Activated CD4-positive, alpha-beta memory T cell treated with anti-CD3 and anti-CD28 coated beads for 36 hours (primary cell): ENCODE data around the gene CNPPD1. TPM values are rescaled to one million over a fixed set of nuclear protein-coding genes. Genes with fewer than 3 reads are reported as not detected.

ENCODE experiments used
- CTCF ChIA-PET: fragments of 350-600 bp; sonication (Branson Sonifier 250); formaldehyde crosslinking; loops from one replicate; lab custom pipeline; 2021; ENCODE audit warnings: antibody characterized with exemption, inconsistent platforms; lab: Charles Lee
- POLR2A ChIA-PET: fragments of 350-600 bp; sonication (Branson Sonifier 250); formaldehyde crosslinking; loops from one replicate; lab custom pipeline; 2021; ENCODE audit warnings: antibody characterized with exemption; lab: Charles Lee
- DNase-seq: peaks from one replicate; pipeline ENCODE4 v3.0.0-alpha.2; 2020
- H3K27ac Mint-ChIP-seq: one replicate; pipeline ENCODE4 v1.8.0; 2021; ENCODE audit warnings: mixed read lengths
- H3K27me3 Mint-ChIP-seq: one replicate; pipeline ENCODE4 v1.8.0; 2021; ENCODE audit warnings: mixed read lengths
- H3K36me3 Mint-ChIP-seq: one replicate; pipeline ENCODE4 v1.8.0; 2021; ENCODE audit warnings: mixed read lengths
- H3K4me1 Mint-ChIP-seq: one replicate; pipeline ENCODE4 v1.8.0; 2021; ENCODE audit warnings: low read depth, mixed read lengths
- H3K4me3 Mint-ChIP-seq: one replicate; pipeline ENCODE4 v1.8.0; 2021; ENCODE audit warnings: mild to moderate bottlenecking, mixed read lengths
- H3K9me3 Mint-ChIP-seq: one replicate; pipeline ENCODE4 v1.8.0; 2021; ENCODE audit warnings: mixed read lengths
- intact Hi-C: fragments of 100-400 bp; cut with micrococcal nuclease; formaldehyde crosslinking; loops from one replicate; pipeline ENCODE4 v1.15.1; 2023
- total RNA-seq, 2 experiments: library from RNA; stranded (reverse); gene quantifications; one replicate each; pipeline ENCODE4 v1.2.3, GENCODE V29; 2021

The CNPPD1 gene
- total RNA-seq, 2 experiments from 2014 or later, result 42.0 to 43.4 TPM

DNA sequence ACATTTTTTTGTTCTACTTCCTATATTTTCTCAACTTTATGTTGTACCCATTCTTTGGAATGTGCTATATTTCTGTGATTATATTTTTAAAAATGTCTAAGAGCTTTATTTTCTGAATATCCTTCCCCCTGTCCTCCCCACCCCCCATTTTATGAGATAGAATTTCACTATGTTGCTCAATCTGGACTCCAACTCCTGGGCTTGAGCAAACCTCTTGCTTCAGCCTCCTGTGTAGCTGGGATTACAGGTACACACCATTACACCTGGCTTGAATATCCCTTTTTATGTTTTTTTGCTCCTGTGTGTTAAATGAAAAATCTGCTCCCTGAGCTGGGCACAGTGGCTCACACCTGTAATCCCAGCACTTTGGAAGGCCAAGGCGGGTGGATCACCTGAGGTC, 20.7 kb upstream of the CNPPD1 start:
- H3K4me1 Mint-ChIP-seq, result no peaks in the 10 kb centered on the region
- intact Hi-C loops, result no loop called here
- CTCF ChIA-PET, result interaction anchor here (1.7 kb wide), 1 partner anchor 27 kb away, joined by 6 read pairs; the partner anchor contains the start of gene SLC23A3
- no peak for DNase-seq
- POLR2A ChIA-PET, result interaction anchor here (0.7 kb wide), 1 partner anchor 16 kb away, joined by 3 read pairs; no protein-coding TSS in a partner anchor
- H3K27me3 Mint-ChIP-seq, result peaks cover 5% of the 10 kb centered on the region
- H3K4me3 Mint-ChIP-seq, result no peak overlapping the region
- peaks cover 2% of the 10 kb centered on the region for H3K36me3 Mint-ChIP-seq
- H3K27ac Mint-ChIP-seq, result no peak overlapping the region
- H3K9me3 Mint-ChIP-seq, result no peaks in the 10 kb centered on the region

DNA sequence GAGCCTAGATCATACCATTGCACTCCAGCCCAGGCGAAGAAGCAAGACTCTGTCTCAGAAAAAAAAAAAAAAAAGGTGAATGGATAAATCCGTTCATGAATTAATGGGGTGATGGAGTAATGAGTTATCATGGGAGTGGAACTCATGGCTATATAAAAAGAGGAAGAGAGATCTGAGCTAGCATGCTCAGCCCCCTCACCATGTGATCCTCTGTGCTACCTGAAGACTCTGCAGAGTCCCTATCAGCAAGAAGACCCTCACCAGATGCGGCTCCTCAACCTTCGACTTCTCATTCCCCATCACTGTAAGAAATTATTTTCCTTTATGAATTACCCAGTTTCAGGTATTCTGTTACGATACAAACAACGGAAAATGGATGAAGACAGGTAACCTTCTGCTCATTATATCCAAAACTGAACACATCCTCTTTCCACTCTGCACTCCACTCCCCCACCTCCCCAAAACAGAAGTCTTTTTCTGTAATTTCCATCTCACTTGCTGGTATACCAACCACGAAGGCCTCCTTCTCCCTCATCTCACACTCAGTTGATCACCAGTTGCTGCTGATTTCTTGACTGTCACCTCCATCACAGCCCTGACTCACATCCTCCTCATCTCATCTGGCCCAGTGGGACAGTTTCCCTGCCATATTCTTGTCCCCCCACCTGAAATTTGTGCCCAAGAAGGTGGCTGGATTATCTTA, 10.2 kb upstream of the CNPPD1 start:
- CTCF ChIA-PET, result no interaction called here

DNA sequence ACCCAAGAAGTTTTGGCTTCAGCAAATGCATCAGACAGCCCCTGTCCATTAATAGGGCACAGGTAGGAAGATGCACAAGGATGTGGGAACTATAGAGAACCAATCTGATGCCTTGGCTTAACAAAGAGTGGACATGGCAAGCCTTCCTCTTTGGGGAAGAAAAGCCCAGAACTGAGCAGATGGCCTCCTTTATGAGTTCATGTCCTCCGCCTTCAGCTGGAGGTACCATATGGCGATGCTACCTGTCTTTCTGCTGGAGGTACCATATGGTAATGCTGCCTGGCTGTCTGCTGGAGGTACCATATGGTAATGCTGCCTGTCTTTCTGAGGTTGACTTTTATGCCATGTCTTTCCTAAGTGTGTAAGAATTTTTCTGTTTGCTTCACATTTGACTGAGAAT, 7.4 kb upstream of the CNPPD1 start:
- Mint-ChIP-seq H3K27ac (no peak overlapping the region), H3K9me3 (no peaks in the 10 kb centered on the region), H3K4me3 (no peak overlapping the region), H3K4me1 (peaks cover 39% of the 10 kb centered on the region), H3K27me3 (no peaks in the 10 kb centered on the region), H3K36me3 (peaks cover 15% of the 10 kb centered on the region)
- intact Hi-C loops, result no loop called here
- ChIA-PET POLR2A (no interaction called here), CTCF (interaction anchor here (1.2 to 1.6 kb wide), 4 partner anchors 14 to 204 kb away, joined by 3 to 5 read pairs (median 4); partner anchors contain the start of genes NHEJ1 and SLC23A3)
- no peak for DNase-seq

More for the DNA sequence above, 10.2 kb upstream of the CNPPD1 start:
- H3K27ac Mint-ChIP-seq, result peak overlapping the region; percentile 88
- no peaks in the 10 kb centered on the region for H3K27me3 Mint-ChIP-seq
- H3K36me3 Mint-ChIP-seq, result peaks cover 6% of the 10 kb centered on the region
- peaks cover 14% of the 10 kb centered on the region for H3K4me1 Mint-ChIP-seq
- peak overlapping the region; percentile 4 for H3K4me3 Mint-ChIP-seq
- intact Hi-C loops, result loop anchor here (1.0 kb wide), 1 partner anchor 9 kb away; the partner anchor contains the start of gene RETREG2
- POLR2A ChIA-PET, result no interaction called here
- peak; percentile 56 for DNase-seq
- no peaks in the 10 kb centered on the region for H3K9me3 Mint-ChIP-seq

DNA sequence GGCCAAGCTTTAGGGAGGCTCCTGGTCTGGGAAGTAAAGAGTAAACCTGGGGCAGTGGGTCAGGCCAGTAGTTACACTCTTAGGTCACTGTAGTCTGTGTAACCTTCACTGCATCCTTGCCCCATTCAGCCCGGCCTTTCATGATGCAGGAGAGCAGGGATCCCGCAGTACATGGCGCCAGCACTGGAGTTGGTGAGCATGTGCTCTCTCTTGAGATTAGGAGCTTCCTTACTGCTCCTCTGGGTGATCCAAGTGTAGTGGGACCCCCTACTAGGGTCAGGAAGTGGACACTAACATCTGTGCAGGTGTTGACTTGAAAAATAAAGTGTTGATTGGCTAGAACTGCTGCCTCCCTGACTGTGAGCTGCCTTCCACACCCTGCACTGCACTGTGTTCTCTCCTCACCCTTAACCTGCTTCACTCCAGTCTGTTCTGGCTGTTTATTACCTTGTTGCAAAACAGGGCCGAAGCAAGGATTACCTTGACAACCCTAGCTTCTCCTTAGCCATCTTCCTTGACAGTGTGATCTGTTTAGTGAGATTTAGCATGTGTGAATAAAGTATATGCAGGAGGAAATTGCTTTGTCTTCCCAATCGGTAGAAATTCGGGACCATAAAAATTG, 6.5 kb upstream of the CNPPD1 start:
- Mint-ChIP-seq H3K9me3 (no peaks in the 10 kb centered on the region), H3K27me3 (no peaks in the 10 kb centered on the region), H3K4me3 (no peak overlapping the region), H3K4me1 (peaks cover 44% of the 10 kb centered on the region), H3K27ac (peak overlapping the region; percentile 39), H3K36me3 (peaks cover 15% of the 10 kb centered on the region)
- ChIA-PET CTCF (interaction anchor here (1.0 to 1.6 kb wide), 3 partner anchors 28 to 203 kb away, joined by 3 to 5 read pairs (median 4); no protein-coding TSS in a partner anchor), POLR2A (interaction anchor here (0.9 kb wide), 1 partner anchor 112 kb away, joined by 3 read pairs; no protein-coding TSS in a partner anchor)
- no peak for DNase-seq
- intact Hi-C loops, result no loop called here

DNA sequence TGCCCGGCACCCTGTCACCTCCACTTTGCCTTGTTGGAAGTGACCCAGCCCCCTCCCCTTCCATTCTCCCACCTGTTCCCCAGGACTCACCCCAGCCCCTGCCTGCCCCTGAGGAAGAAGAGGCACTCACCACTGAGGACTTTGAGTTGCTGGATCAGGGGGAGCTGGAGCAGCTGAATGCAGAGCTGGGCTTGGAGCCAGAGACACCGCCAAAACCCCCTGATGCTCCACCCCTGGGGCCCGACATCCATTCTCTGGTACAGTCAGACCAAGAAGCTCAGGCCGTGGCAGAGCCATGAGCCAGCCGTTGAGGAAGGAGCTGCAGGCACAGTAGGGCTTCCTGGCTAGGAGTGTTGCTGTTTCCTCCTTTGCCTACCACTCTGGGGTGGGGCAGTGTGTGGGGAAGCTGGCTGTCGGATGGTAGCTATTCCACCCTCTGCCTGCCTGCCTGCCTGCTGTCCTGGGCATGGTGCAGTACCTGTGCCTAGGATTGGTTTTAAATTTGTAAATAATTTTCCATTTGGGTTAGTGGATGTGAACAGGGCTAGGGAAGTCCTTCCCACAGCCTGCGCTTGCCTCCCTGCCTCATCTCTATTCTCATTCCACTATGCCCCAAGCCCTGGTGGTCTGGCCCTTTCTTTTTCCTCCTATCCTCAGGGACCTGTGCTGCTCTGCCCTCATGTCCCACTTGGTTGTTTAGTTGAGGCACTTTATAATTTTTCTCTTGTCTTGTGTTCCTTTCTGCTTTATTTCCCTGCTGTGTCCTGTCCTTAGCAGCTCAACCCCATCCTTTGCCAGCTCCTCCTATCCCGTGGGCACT, 5.8 kb upstream of the CNPPD1 start:
- Mint-ChIP-seq H3K4me3 (no peak overlapping the region), H3K27ac (peak overlapping the region; percentile 19), H3K4me1 (peaks cover 44% of the 10 kb centered on the region), H3K9me3 (no peaks in the 10 kb centered on the region), H3K27me3 (no peaks in the 10 kb centered on the region), H3K36me3 (peaks cover 17% of the 10 kb centered on the region)
- CTCF ChIA-PET, result interaction anchor here (1.0 to 1.6 kb wide), 6 partner anchors 9 to 202 kb away, joined by 3 to 7 read pairs (median 4); no protein-coding TSS in a partner anchor
- peak; percentile 34 for DNase-seq
- POLR2A ChIA-PET, result interaction anchor here (0.9 to 2.1 kb wide), 2 partner anchors 24 to 112 kb away, joined by 3 to 7 read pairs; partner anchors contain the start of gene ZFAND2B
- intact Hi-C loops, result no loop called here

DNA sequence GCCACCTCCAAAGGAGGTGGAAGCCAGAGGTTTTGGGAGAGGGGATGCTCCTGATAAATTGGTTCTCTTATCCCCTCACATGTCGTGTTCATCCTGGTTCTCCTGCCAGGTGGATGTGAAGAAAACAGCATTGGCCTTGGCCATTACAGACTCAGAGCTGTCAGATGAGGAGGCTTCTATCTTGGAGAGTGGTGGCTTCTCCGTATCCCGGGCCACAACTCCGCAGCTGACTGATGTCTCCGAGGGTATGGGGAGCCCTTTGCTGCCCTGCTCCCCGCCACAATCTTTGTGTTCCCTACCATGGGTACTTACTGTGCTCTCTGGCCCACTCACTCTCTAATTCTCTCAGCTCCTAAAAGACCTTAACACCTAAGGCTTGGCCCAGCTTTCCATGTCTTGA, 4.8 kb upstream of the CNPPD1 start:
- Mint-ChIP-seq H3K9me3 (no peaks in the 10 kb centered on the region), H3K36me3 (peaks cover 20% of the 10 kb centered on the region), H3K27ac (peak overlapping the region; percentile 72), H3K27me3 (no peaks in the 10 kb centered on the region), H3K4me1 (peaks cover 35% of the 10 kb centered on the region), H3K4me3 (no peak overlapping the region)
- intact Hi-C loops, result no loop called here
- POLR2A ChIA-PET, result interaction anchor here (1.1 to 2.1 kb wide), 2 partner anchors 16 to 25 kb away, joined by 3 to 7 read pairs; partner anchors contain the start of gene ZFAND2B
- no peak for DNase-seq
- CTCF ChIA-PET, result interaction anchor here (0.8 to 1.6 kb wide), 5 partner anchors 8 to 27 kb away, joined by 3 to 7 read pairs (median 5); partner anchors contain the start of gene SLC23A3

DNA sequence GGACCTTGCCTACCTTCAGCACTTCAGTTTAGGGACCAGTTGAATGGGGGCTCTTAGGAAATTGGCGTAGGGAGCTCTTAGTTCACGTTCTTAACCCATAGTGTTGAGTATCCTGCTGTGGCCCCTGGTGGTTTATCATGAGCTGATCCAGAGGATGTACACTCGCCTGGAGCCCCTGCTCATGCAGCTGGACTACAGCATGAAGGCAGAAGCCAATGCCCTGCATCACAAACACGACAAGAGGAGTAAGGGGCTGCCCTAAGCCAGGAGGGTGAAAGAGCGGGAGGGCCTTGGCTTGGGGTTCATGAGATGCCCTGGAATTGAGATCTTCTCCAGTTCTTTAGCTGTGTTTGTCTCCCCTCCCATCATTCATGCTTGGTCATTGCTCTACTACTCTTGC, 4.2 kb upstream of the CNPPD1 start:
- H3K9me3 Mint-ChIP-seq, result no peaks in the 10 kb centered on the region
- ChIA-PET POLR2A (interaction anchor here (1.1 to 2.1 kb wide), 2 partner anchors 16 to 25 kb away, joined by 3 to 7 read pairs; partner anchors contain the start of gene ZFAND2B), CTCF (interaction anchor here (1.1 to 1.6 kb wide), 2 partner anchors 11 to 22 kb away, joined by 5 read pairs; partner anchors contain the start of gene SLC23A3)
- peaks cover 17% of the 10 kb centered on the region for H3K36me3 Mint-ChIP-seq
- peak overlapping the region; percentile 72 for H3K27ac Mint-ChIP-seq
- no peaks in the 10 kb centered on the region for H3K27me3 Mint-ChIP-seq
- no peak overlapping the region for H3K4me3 Mint-ChIP-seq
- intact Hi-C loops, result no loop called here
- peaks cover 34% of the 10 kb centered on the region for H3K4me1 Mint-ChIP-seq
- DNase-seq, result no peak

DNA sequence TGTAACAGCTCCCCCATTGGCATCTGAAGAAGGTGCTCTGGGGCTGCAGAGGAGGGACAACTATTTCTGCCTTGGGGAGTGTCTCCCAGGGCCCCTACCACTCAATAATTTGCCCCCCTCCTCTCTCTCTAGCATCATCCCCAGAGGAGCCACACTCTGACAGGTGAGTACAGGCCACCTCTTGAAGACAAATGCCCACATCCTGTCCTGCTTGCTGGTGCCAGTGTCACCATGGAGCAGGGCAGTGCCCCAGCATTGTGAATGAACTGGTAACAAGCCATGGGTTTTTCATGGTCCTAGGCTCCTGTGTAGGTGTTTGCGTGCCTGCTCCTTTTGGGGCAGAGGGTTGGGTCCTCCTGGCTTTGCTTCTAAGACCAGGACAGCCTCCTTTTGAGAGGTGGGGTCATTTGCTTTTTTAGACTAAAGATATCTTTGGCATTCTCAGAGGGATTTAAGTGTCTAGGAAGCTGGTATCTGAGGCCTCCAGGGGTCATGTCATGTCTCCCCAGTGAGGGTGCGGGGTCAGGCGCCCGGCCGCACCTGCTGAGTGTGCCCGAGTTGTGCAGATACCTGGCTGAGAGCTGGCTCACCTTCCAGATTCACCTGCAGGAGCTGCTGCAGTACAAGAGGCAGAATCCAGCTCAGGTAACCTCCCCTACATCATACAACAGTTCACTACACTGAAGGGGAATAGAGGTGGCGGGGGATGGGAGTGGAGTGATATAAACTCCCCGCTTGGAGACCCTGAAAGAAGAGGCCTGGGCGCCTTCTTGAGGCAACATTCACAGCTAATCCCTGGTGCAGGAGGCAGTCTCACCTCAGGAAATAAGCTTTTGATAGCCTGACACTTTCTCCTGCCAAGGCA, 3.1 kb upstream of the CNPPD1 start:
- ChIA-PET POLR2A (interaction anchor here (0.6 to 1.3 kb wide), 2 partner anchors 14 to 26 kb away, joined by 3 to 4 read pairs; no protein-coding TSS in a partner anchor), CTCF (interaction anchor here (0.8 to 1.8 kb wide), 4 partner anchors 20 to 115 kb away, joined by 3 to 7 read pairs (median 3); partner anchors contain the start of gene ZFAND2B)
- peak overlapping the region; percentile 84 for H3K4me3 Mint-ChIP-seq
- peaks cover 17% of the 10 kb centered on the region for H3K36me3 Mint-ChIP-seq
- no peaks in the 10 kb centered on the region for H3K27me3 Mint-ChIP-seq
- DNase-seq, result no peak
- intact Hi-C loops, result loop anchor here (10.0 kb wide), 3 partner anchors 365 to 895 kb away; partner anchors contain the start of genes CHPF, TMEM198 and TTLL4
- H3K27ac Mint-ChIP-seq, result peak overlapping the region; percentile 68
- no peaks in the 10 kb centered on the region for H3K9me3 Mint-ChIP-seq
- H3K4me1 Mint-ChIP-seq, result peaks cover 44% of the 10 kb centered on the region

DNA sequence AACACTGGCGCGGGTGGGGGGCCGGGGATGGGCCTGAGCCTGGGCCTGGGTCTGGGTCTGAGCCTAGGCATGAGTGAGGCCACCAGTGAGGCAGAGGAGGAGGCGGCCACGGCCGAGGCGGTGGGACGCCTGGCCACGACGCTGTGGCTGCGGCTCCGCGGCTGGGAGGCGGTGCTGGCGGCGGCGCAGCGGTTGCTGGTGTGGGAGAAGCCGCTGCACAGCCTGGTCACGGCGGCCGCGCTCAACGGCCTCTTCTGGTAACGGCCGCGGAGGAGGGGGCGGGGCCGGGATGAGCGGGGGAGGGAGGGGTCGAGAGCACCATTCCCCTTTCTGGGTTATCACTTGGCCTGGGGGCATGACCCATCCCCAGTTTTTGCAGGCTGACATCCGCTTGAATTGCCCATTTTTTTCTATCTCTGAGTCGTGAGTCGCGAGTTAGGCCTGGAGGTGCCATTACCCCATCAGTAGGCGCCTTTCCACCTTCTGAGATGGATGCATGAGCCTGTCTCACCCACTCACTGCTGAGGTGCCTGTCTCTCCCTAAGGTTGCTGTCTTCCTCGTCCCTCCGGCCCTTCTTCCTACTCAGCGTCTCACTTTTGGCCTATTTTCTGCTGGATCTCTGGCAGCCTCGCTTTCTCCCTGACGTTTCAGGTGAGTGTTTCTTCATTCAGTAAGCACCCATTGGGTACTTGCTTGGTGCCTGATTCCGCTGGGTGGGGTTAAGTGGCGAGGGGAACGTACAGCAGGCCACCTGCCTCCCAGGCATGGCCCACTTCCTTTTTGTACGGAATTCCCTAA, 1.9 kb upstream of the CNPPD1 start:
- peaks cover 26% of the 10 kb centered on the region for H3K36me3 Mint-ChIP-seq
- intact Hi-C loops, result loop anchor here (1.0 to 10.0 kb wide), 5 partner anchors 9 to 894 kb away; partner anchors contain the start of genes CHPF, TMEM198 and TTLL4
- peaks cover 54% of the 10 kb centered on the region for H3K4me1 Mint-ChIP-seq

More for the DNA sequence above, 1.9 kb upstream of the CNPPD1 start:
- CTCF ChIA-PET, result interaction anchor here (1.0 to 1.8 kb wide), 2 partner anchors 19 to 28 kb away, joined by 3 to 7 read pairs; partner anchors contain the start of gene ZFAND2B
- peak overlapping the region; percentile 84 for H3K4me3 Mint-ChIP-seq
- no peaks in the 10 kb centered on the region for H3K27me3 Mint-ChIP-seq
- POLR2A ChIA-PET, result interaction anchor here (1.3 kb wide), 1 partner anchor 27 kb away, joined by 3 read pairs; no protein-coding TSS in a partner anchor
- peak; percentile 61 for DNase-seq
- peak overlapping the region; percentile 68 for H3K27ac Mint-ChIP-seq
- H3K9me3 Mint-ChIP-seq, result no peaks in the 10 kb centered on the region
